CD1c-positive myeloid dendritic cell (primary cell): ENCODE measurements around the gene NATD1.

ENCODE experiments used
- DNase-seq: peaks from one replicate; pipeline ENCODE4 v3.0.0-alpha.2; 2016; ENCODE audit errors: extremely low spot score

Gene NATD1

GRCh38 chr17:21275579-21276263, 22.5 kb upstream of the NATD1 start:
- peak; percentile 95 for DNase-seq

DNA sequence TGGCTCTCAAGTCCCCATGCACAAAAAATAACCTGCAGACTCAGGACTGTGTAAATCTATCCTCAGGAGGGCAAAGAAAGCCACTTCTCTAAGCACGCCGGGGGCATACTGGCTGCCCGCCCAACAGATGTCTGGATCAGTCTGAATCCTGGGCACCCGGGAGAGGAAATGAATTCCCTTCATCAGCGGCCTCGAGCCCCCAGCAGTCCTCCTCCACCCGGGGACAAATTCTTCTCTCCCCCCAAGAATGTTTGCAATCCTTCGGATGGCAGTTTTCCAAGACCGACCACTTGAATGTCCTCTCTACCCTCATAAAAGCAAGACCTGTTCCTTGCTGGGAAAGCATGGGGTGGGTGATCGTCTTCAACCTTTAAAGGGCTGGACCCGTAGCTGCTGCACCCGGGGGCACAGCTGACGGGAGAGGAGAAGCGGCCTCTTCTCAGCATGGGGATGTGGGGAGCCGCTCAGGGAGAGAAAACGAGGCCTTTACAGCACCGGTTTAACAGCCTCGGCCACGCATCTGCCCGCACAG, 21.9 kb upstream of the NATD1 start:
- no peak for DNase-seq

DNA sequence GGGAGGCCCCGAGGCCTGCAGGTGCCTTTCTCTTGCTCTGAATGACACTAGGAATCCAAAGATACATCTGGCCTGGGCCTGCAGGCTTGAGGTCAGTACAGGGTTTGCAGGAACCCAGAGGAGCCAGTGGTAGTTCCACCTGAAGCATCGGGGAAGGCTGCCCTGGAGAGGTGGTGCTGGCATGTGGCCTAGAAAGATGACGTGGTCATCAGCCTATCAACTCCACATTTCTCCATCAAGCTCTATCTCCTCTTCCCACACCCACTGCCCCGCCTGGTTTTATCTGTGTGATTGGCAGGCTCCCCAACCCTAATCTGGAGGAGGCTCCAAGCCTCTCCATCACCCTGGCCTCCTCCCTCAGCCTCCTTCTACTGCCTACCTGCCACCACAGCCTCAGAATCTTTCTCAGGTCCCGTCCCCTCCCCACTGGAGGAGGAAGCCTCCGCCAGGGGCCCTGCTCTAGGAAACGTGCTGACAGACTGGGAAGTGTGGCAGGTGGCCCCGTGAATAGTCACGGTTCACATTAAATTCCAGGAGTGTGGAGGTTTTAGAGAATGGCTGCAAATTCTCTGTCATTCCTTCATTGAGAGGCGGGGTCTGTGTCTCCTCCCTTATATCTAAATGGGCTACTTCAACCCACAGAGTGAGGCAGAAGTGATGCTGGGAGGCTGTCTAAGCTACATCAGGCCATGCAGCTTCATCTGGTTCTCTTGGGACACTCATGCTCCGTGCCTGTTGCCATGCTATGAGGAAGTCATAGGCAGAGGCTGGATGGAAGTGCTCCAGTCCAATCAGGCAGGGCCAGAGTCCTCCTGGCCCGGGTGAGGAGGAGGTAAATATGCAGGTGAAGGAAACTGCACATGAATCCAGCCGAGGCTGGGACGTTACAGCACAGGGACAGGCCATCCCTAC, 19.9 kb upstream of the NATD1 start:
- no peak for DNase-seq

DNA sequence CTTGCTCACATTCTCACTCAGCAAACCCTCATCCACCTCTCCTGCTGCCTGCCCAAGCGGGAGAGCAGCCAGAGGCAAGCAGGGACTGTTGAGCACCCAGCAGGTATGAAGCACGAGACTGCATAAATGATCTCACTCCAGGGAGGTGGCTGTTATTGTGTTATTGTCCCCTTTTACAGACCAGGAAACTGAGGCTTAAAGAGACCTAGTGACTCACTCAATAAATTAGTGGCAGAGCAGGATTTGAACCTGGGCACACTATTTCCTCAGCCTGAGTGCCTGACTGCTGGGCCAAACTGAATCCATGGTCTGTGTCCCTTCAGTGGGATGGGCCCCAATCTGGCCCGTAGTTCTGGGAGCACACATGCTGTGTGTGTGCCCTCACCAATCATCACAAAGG, 19.0 kb upstream of the NATD1 start:
- no peak for DNase-seq

DNA sequence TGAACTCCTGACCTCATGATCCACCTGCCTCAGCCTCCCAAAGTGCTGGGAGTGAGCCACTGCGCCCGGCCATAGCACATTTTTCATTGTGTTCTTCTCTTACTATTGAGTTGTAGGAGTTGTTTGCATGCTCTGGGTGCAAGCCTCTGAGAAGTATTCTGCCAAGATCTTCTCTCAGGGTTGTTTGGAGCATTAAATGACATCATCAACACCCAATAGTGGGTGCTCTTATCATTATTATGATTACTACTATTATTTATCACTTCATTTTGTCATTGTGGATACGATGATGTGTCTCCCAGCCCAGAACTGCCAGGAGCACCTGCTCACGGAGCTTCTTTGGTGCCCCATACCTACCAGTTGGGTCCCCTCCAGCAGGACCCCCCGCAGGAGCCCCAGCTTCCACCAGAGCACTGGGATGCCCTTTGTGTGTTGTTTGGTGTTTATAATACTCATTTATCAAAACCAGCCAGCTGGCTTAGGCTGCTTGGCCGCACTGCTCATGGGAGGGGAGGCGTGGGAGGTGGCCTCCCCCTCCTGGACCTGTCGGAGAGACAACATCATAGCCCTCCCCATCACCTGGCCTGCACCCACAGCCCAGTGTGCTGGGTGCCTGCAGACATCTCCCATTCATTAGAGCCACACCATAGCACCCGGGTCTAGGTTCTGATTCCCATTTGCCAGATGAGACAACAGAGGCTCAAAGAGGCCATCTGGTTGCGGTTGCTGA, 18.4 kb upstream of the NATD1 start:
- DNase-seq: no peak

- no peak for DNase-seq
These were observed 16.2 kb upstream of the NATD1 start for GRCh38 chr17:21269394-21269793.

GRCh38 chr17:21268596-21269188, 15.5 kb upstream of the NATD1 start:
- DNase-seq: no peak

DNA sequence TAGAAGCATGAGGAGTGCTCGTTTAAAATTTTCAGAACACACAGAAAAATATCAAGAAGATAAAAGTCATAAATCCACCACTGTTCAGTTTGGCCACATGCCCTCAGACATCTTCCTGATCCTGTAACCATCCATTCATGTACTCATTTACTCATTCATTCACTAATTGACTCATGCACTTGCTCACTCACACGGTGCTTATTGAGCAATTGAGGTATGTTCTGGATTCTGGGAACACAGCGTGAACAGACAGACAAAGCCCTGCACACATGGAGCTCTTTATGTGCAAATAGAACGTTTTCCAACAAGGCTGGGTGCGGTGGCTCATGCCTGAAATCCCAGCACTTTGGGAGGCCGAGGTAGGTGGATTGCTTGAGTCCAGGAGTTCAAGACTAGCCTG, 10.2 kb upstream of the NATD1 start:
- DNase-seq: no peak

DNA sequence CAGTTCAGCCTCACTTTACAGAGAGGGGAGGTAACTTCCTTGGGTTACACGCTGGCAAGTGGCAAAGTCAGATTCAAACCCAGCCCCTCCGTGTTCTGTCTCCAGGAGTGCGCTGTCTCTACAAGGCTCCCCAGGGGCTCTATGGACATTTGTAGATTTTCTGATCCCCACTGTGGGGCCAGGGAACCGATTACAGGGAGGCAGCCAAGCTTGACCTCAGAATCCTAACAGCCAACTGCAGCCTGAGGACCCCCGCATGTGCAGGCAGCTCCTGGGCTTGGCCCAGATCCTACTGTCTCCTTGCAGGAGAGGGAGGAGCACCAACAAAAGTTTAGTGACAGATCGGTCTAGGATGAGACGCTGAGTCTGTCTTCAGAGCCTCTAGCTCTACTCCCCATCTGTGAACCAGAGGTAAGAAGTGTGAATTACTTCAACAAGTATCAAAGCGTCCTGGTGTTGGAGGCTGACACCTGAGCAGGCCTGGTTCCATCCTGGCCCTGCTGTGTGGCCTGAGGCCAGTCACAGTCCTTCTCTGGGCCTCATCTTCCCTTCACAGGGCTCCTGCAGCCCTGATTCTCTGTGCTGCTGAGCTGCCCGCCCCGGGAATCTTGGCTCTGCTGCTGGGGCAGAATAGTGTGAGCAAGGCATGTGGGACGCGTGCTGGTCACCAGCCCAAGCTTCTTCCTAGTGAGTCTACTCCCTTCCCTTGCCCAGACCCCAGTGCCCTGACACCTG, 9.2 kb upstream of the NATD1 start:
- no peak for DNase-seq

DNA sequence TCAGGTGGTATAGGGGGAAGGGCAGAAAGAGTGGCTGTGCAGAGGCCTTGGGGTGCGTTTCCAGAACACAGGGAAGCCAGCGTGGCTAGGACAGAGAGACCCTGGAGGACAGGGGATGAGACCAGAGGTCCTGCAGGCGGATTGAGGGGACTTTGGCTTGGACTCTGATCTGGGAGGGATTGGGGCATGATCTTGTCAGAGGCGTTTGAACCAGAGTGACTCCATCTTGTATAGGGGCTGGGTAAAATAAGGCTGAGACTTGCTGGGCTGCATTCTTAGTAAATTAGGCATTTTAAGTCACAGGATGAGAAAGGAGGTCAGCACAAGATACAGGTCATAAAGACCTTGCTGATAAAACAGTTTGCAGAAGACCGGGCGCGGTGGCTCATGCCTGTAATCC, 5.4 kb upstream of the NATD1 start:
- DNase-seq: no peak

DNA sequence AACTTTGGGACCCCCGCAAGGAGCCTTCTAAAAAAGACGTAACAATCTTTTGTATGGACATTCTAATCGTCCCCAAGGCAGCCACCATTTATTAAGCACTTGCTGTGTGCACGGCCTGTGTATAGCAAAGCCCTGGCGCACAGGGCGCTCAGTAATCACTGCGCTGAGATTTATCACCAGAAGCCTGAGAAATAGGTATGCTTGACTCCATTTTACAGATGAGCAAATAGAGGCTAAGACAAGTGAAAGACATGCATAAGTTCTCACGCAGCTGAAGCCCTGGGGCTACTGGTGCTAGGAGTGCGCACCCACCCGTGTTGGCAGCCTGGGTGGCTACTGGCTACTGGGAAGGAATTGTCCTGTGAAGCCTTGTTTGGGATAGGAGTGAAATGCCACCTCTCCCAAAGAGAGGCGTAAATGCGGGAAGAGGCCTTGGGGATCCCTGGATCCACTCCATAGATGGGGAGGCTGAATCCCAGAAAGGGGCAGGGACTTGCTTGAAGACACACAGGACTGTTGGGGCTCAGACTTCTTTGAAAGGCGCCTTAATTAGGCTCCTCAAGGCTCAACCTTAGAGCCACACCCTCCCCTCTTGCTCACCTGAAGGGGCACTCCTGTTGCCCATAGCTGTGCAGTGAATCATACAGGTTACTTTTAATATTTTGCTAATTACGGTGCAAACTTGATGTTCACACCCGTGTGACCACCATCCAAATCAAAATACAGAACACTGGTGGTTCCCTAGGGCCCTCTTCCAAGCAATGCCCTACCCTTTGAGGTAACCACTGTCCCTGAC, 634 bp upstream of the NATD1 start:
- no peak for DNase-seq

- DNase-seq: no peak
These were observed 868 bp downstream of the NATD1 start for GRCh38 chr17:21252289-21252795.

DNA sequence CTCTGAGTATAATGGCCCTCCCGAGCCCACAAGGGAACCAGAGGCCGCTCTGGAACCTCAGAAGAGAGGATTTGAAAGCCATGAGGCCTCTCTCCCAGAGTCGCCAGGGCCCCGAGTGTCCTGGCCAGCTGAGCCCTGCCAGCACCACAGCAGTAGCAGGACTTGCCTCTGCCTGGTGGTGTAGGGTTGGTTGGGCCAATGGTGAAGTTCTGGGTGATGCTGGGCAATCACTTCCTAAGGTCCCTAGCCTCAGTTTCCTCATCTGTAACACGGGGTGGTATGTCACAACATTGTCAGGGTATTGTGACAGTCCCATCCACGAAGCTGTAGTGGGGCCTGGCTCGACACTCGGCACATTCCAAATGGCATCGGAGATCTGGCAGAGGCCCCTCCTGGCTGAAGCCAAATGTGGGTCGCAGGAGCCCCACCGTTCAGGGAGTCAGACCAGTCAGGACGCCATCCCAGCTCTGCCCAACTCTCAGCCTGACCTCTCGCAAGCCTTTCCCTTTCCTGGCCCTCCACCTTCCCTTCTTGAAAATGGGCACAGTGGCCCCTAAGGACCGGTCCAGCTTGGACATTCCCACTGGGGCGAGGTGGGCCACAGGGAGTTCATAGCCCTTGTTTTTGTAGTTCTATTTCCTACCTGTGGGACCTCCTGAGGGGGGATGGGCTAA, 1.7 kb downstream of the NATD1 start:
- no peak for DNase-seq

GRCh38 chr17:21250854-21251253, 2.4 kb downstream of the NATD1 start:
- DNase-seq: no peak

DNA sequence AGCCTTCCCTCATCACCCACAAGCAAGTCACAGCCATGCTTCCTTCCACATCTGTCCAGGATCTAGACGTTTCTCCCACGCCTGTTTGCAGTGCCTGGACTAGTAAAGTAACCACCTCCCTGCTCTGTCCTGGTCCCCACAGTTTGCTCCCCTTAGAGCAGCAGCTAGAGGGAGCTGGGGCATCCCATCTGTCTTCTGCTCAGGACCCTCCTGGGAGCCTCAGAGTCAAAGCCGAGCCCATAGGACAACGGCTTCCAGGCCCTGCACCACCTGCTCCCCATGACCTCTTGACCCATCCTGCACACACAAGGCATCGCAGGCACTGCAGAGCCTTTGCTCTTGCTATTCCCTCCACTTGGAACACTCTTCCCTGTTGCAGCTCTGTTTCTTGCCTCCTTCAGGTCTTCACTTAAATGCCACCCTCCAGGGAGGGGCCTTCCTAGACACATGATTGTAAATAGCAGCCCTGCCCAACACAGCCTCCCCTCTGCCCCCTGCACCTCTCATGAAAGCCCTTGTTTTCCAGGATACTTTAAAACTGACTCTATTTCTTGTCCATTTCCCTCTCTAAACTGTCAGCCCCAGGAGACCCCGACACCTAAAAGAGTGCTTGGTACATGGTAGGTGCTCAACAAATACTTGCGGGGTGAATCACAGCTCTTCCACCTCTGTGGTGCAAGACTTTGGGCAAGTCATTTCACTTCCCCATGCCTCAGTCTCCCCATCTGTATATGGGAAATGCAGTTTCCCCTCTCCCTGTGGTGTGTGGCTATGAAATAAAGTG, 3.1 kb downstream of the NATD1 start:
- no peak for DNase-seq

GRCh38 chr17:21249086-21249795, 4.0 kb downstream of the NATD1 start:
- no peak for DNase-seq

DNA sequence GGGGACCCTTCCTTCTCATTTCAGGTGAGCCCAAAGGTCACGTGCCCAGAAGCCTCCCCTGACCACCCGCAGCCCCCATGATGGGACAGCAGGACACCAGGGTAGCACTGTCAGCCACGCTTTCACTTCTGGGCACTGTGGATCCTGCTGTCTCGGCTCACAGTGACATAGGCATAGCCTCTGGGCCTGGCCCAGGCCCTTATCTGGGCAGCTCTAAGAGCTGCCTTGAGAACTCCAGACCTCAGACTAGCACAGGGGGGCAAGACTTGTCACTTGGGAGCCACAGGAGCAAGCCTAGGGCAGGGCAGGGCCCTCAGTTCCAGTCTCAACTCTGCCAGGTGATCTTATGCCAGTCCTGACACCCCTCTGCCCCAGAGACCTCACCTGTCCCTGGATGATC, 4.7 kb downstream of the NATD1 start:
- no peak for DNase-seq
